ENCODE measurements around the gene MRPL23. TPM values are rescaled to one million over a fixed set of nuclear protein-coding genes. Genes with fewer than 3 reads are reported as not detected.

MRPL23 gene
- total and polyA plus RNA-seq, 4 donors: 15.8 to 77.3 (median 60.4) TPM

DNA sequence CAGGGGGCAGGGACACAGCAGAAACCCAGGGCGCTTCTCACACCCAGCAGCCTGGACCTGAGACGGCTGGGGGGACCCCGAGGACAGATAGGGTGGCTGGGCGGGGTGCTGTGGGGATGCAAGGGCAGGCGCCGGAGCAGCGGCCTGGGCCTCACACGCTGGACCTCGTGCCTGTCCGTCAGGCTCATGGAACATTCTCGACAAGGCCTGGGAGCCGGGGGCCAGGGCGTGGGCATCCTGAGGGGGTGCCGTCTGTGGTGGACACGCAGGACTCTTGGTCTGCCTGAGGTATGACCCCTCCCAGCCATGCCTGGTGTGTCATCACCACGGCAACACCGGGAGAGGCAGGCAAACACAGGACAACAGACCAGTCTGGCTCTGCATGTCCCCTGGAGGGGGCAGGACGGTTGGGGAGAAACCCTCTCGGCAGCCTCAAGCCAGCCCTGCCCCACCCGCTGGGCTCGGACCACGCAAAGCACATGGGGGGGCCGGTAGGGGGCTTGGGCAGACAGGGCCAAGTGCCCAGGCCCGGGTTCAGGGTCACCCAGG is 21.4 kb downstream of the MRPL23 start:
- Histone ChIP-seq H3K4me1 (ENCODE audit: control insufficient read depth, insufficient read depth, low read length) (no peaks in the 10 kb centered on the region), H3K9me3 (ENCODE audit: control insufficient read depth, insufficient read depth, low read length) (no peaks in the 10 kb centered on the region), H3K27me3 (ENCODE audit: control insufficient read depth, insufficient read depth, low read length) (no peaks in the 10 kb centered on the region), H3K27ac (ENCODE audit: low read depth, low read length) (no peak overlapping the region), H3K4me3 (ENCODE audit: low read depth, low read length) (no peak overlapping the region), H3K36me3 (ENCODE audit: control insufficient read depth, insufficient read depth, low read length) (no peaks in the 10 kb centered on the region)
- DNase-seq (ENCODE audit: low read depth in 4 of 6, low spot score in 6 of 6): no peak
- no CpG with 5 or more reads among the region's 24 CpGs for WGBS (ENCODE audit: insufficient coverage)

DNA sequence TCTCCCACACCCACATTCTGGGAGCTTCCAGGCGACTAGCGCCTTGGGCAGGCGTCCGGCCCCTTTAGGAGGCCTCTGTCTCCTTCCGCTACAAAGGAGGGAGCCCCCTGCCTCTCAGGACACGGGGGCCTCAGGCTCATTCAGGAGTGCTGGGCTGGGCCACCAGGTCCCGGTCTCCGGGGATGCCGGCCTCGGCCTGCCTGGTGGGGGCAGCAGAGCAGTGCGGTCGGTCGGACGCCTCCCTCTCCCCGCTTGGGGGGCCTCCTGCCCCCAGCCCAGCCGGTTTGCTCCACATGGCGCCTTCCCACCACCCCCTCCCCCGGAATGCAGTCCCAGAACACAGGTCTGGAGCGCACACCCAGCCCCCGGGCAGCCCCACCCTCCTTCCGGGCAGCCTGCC is 21.9 kb downstream of the MRPL23 start:
- WGBS (ENCODE audit: insufficient coverage): no CpG with 5 or more reads among the region's 21 CpGs
- Histone ChIP-seq H3K27ac (ENCODE audit: low read depth, low read length) (no peak overlapping the region), H3K27me3 (ENCODE audit: control insufficient read depth, insufficient read depth, low read length) (no peaks in the 10 kb centered on the region), H3K4me3 (ENCODE audit: low read depth, low read length) (no peak overlapping the region), H3K4me1 (ENCODE audit: control insufficient read depth, insufficient read depth, low read length) (no peaks in the 10 kb centered on the region), H3K36me3 (ENCODE audit: control insufficient read depth, insufficient read depth, low read length) (no peaks in the 10 kb centered on the region), H3K9me3 (ENCODE audit: control insufficient read depth, insufficient read depth, low read length) (no peaks in the 10 kb centered on the region)
- no peak for DNase-seq (ENCODE audit: low read depth in 4 of 6, low spot score in 6 of 6)

DNA sequence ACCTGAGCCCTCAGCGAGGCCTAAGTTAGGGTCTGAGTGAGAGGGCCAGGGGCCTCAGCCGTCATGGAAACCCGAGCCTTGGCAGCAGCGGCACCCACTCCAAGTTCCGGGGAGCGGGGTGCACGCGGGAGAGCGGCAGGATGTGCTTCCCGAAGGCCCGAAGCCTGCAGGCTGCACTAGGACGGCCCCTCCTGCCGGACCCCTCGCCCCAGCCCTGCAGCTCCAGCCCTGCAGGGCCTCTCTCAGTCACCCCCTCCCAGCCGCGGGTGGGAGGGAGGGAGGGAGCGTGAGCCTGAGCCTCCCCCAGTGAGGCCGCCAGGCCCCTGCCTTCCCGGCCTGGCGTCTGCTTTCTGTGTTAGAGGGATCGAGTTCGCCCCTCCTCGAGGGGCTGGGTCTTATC is 22.6 kb downstream of the MRPL23 start:
- Histone ChIP-seq H3K27me3 (ENCODE audit: control insufficient read depth, insufficient read depth, low read length) (no peaks in the 10 kb centered on the region), H3K36me3 (ENCODE audit: control insufficient read depth, insufficient read depth, low read length) (no peaks in the 10 kb centered on the region), H3K9me3 (ENCODE audit: control insufficient read depth, insufficient read depth, low read length) (no peaks in the 10 kb centered on the region), H3K4me1 (ENCODE audit: control insufficient read depth, insufficient read depth, low read length) (no peaks in the 10 kb centered on the region), H3K27ac (ENCODE audit: low read depth, low read length) (no peak overlapping the region), H3K4me3 (ENCODE audit: low read depth, low read length) (no peak overlapping the region)
- no peak for DNase-seq (ENCODE audit: low read depth in 4 of 6, low spot score in 6 of 6)
- no CpG with 5 or more reads among the region's 23 CpGs for WGBS (ENCODE audit: insufficient coverage)

DNA sequence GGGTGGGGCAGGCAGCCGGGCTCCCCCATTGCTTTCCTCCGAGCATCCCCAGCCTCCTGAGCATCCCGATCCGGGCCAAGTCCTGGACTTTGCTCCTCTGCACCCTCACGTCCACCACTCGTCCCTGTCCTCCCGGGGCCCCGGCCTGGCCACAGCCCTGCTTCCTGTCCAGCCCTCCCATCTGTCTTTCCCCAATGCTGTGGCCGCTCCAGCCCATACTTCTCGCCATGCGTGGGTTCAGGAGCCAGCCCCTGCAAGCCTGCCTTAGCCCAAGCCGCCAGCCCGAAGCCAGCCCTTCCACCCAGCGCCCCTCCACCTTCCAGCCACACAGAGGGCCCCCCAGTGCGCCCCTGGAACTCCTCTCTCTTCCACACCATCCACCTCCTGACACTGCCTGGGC is 23.8 kb downstream of the MRPL23 start:
- DNase-seq (ENCODE audit: low read depth in 4 of 6, low spot score in 6 of 6): no peak
- Histone ChIP-seq H3K9me3 (ENCODE audit: control insufficient read depth, insufficient read depth, low read length) (no peaks in the 10 kb centered on the region), H3K27me3 (ENCODE audit: control insufficient read depth, insufficient read depth, low read length) (no peaks in the 10 kb centered on the region), H3K4me3 (ENCODE audit: low read depth, low read length) (no peak overlapping the region), H3K27ac (ENCODE audit: low read depth, low read length) (no peak overlapping the region), H3K36me3 (ENCODE audit: control insufficient read depth, insufficient read depth, low read length) (no peaks in the 10 kb centered on the region), H3K4me1 (ENCODE audit: control insufficient read depth, insufficient read depth, low read length) (no peaks in the 10 kb centered on the region)
- 78% methylated on average over 4 of the region's 15 CpGs for WGBS (ENCODE audit: insufficient coverage)

DNA sequence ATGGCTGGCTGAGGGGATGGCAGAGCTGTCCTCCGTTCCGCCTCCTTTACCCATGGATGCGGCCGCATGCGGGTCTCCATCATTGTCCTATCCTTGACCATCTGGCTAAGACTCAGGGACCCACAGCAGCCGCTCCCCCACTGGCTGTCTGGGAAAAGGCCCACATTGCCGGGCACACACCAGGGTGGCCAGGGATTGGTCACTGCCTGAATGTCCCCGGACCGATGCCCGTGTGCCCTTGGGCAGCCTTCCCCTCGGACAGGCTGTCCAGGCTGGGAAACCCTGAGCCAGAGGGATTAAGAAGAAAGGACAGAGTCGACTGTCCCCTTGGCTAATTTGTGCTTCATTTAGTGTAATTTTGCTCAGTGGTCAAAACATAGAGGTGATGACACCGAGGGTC is 28.1 kb downstream of the MRPL23 start:
- no peaks in the 10 kb centered on the region for H3K36me3 ChIP-seq (ENCODE audit: control insufficient read depth, insufficient read depth, low read length)
- no peak overlapping the region for H3K27ac ChIP-seq (ENCODE audit: low read depth, low read length)
- no peak for DNase-seq (ENCODE audit: low read depth in 4 of 6, low spot score in 6 of 6)
- H3K27me3 ChIP-seq (ENCODE audit: control insufficient read depth, insufficient read depth, low read length): no peaks in the 10 kb centered on the region
- H3K4me1 ChIP-seq (ENCODE audit: control insufficient read depth, insufficient read depth, low read length): no peaks in the 10 kb centered on the region
- no CpG with 5 or more reads among the region's 13 CpGs for WGBS (ENCODE audit: insufficient coverage)
- H3K4me3 ChIP-seq (ENCODE audit: low read depth, low read length): no peak overlapping the region
- no peaks in the 10 kb centered on the region for H3K9me3 ChIP-seq (ENCODE audit: control insufficient read depth, insufficient read depth, low read length)

DNA sequence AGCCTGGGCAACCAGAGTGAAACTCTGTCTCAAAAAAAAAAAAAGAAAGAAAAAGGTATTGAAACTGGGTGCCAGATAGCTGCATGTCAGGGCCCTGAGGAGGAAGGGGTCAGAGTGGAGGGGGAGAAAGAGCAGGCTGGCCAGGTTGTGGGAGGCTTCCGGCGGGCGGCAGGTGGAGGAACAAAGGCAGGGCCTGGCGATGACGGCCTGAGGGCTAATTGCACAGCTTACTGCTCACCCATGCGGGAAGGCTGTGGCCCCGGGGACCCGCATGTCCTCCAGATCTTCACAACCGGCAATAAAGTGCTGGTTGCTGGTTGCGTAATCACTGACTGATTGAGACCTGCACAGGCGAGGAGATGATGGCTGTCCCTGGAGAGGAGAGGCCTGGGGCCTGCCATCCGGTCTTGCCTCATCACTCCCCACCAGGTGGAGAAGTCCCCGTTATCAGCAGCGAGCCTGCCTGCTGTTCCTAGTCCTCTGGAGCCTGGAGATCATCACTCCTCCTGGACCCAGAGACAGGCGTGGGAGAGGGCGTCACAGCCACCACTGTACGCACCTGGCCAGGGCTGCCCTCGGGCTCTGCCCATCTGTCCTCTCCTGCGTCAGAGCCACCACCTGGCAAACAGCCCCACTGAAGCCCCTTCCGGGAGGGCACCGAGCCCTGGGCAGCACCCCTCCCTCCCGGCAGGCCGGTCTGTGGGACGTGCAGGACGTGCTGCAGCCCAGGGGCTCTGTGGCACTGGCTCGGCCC is 31.8 kb downstream of the MRPL23 start:
- H3K27ac ChIP-seq (ENCODE audit: low read depth, low read length): no peak overlapping the region
- no peak for DNase-seq (ENCODE audit: low read depth in 4 of 6, low spot score in 6 of 6)
- no peak overlapping the region for H3K4me3 ChIP-seq (ENCODE audit: low read depth, low read length)
- no peaks in the 10 kb centered on the region for H3K9me3 ChIP-seq (ENCODE audit: control insufficient read depth, insufficient read depth, low read length)
- H3K4me1 ChIP-seq (ENCODE audit: control insufficient read depth, insufficient read depth, low read length): no peaks in the 10 kb centered on the region
- no peaks in the 10 kb centered on the region for H3K36me3 ChIP-seq (ENCODE audit: control insufficient read depth, insufficient read depth, low read length)
- H3K27me3 ChIP-seq (ENCODE audit: control insufficient read depth, insufficient read depth, low read length): no peaks in the 10 kb centered on the region
- WGBS (ENCODE audit: insufficient coverage): no CpG with 5 or more reads among the region's 26 CpGs

DNA sequence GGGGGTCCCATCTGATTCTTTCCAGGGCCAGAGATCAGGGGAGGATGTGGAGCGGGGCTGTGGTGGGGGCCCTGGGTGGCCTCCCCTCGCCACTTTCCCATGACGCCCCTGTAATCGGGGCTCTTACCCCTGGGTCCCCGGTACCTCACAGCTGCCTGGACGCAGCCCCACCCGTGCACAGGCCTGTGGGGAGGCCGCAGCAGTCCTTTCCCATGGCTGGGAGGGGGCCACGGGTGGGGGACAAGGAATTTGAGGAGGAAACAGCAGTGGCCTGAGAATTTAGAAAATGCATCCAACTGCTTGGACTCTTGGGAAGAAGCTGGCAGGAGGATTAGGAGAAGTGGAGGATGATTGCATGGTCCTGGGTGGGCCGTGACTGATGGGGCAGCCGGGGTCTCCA is 32.5 kb downstream of the MRPL23 start:
- Histone ChIP-seq H3K36me3 (ENCODE audit: control insufficient read depth, insufficient read depth, low read length) (no peaks in the 10 kb centered on the region), H3K27ac (ENCODE audit: low read depth, low read length) (no peak overlapping the region), H3K4me3 (ENCODE audit: low read depth, low read length) (no peak overlapping the region), H3K27me3 (ENCODE audit: control insufficient read depth, insufficient read depth, low read length) (no peaks in the 10 kb centered on the region), H3K9me3 (ENCODE audit: control insufficient read depth, insufficient read depth, low read length) (no peaks in the 10 kb centered on the region), H3K4me1 (ENCODE audit: control insufficient read depth, insufficient read depth, low read length) (no peaks in the 10 kb centered on the region)
- no CpG with 5 or more reads among the region's 11 CpGs for WGBS (ENCODE audit: insufficient coverage)
- no peak for DNase-seq (ENCODE audit: low read depth in 4 of 6, low spot score in 6 of 6)

DNA sequence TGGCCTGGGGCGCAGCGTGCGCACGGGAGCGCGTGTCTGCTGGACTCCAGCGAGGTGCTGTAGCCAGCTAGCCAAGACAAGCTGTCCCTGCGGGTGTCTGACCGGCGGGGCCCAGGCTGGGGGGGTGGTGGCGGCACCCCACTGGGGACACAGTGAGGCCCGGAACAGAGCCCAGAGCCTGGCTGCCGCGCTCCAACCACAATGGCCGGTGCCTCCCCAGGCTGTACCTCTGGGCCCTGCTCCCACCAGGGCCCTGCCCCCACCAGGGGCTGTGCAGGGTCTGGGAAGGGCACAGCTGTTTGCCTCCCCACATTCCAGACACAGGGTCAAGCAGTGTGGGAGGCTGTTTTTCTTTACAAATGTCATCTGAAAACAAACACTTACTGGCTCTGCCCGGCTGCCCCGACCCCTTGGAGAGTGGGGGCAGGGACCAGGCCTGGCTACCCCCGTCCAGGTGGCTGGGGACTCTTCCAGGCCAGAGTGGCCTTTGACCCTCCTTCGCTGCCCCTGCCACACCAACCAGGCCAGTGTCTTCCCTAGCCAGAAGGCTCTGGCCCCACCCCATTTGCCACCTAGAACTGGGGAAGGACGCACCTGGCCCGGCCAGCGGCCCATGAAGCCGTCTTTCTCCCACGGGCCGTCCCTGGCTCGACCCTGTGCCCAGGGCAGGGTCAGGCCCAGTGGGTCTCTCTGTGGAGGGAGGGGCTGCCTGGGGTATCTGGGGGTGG is 35.9 kb downstream of the MRPL23 start:
- Histone ChIP-seq H3K4me3 (ENCODE audit: low read depth, low read length) (no peak overlapping the region), H3K9me3 (ENCODE audit: control insufficient read depth, insufficient read depth, low read length) (no peaks in the 10 kb centered on the region), H3K4me1 (ENCODE audit: control insufficient read depth, insufficient read depth, low read length) (no peaks in the 10 kb centered on the region), H3K27ac (ENCODE audit: low read depth, low read length) (no peak overlapping the region), H3K27me3 (ENCODE audit: control insufficient read depth, insufficient read depth, low read length) (no peaks in the 10 kb centered on the region), H3K36me3 (ENCODE audit: control insufficient read depth, insufficient read depth, low read length) (no peaks in the 10 kb centered on the region)
- DNase-seq (ENCODE audit: low read depth in 4 of 6, low spot score in 6 of 6): no peak
- no CpG with 5 or more reads among the region's 26 CpGs for WGBS (ENCODE audit: insufficient coverage)

DNA sequence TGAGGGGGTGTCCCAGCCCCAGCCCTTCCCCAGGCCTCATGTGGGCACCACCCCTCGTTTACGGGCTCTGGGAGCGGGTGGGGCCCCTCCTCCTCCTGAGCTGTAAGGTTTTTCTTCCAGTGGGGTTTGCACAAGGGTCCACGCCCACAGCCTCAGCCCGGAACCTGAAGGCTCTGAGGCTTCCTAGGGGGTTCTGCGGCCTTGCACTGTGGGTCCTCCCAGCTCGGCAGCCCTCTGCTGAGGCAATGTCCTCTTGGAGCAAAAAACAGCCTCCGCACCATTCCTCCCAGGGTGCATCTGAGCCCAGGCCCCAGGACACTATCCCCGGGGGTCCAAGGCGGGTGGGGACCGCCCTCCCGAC is 36.4 kb downstream of the MRPL23 start:
- no peaks in the 10 kb centered on the region for H3K4me1 ChIP-seq (ENCODE audit: control insufficient read depth, insufficient read depth, low read length)
- no peak for DNase-seq (ENCODE audit: low read depth in 4 of 6, low spot score in 6 of 6)
- 58% methylated on average over 7 of the region's 12 CpGs for WGBS (ENCODE audit: insufficient coverage)

DNA sequence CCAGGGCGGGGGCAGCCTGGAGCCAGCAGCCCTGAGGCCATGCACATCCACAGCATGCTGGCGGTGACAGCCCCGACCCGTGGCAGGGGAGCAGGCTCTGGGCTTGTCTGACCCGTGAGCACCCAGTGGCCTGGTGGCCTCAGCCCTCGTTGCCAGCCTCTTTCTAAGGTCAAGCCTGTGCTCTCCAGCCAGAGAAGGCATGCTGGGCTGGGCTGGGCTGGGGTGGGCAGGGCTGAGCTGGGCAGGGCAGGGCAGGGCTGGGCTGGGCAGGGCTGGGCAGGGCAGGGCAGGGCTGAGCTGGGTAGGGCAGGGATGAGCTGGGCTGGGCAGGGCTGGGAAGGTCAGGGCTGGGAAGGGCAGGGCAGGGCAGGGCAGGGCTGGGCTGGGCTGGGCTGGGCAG is 39.9 kb downstream of the MRPL23 start:
- WGBS (ENCODE audit: insufficient coverage): no CpG with 5 or more reads among the region's 6 CpGs
- Histone ChIP-seq H3K27ac (ENCODE audit: low read depth, low read length) (no peak overlapping the region), H3K9me3 (ENCODE audit: control insufficient read depth, insufficient read depth, low read length) (no peaks in the 10 kb centered on the region), H3K4me1 (ENCODE audit: control insufficient read depth, insufficient read depth, low read length) (no peaks in the 10 kb centered on the region), H3K4me3 (ENCODE audit: low read depth, low read length) (no peak overlapping the region), H3K27me3 (ENCODE audit: control insufficient read depth, insufficient read depth, low read length) (no peaks in the 10 kb centered on the region), H3K36me3 (ENCODE audit: control insufficient read depth, insufficient read depth, low read length) (no peaks in the 10 kb centered on the region)
- no peak for DNase-seq (ENCODE audit: low read depth in 4 of 6, low spot score in 6 of 6)

More for the DNA sequence above, 36.4 kb downstream of the MRPL23 start:
- H3K27me3 ChIP-seq (ENCODE audit: control insufficient read depth, insufficient read depth, low read length): no peaks in the 10 kb centered on the region
- H3K9me3 ChIP-seq (ENCODE audit: control insufficient read depth, insufficient read depth, low read length): no peaks in the 10 kb centered on the region
- H3K4me3 ChIP-seq (ENCODE audit: low read depth, low read length): no peak overlapping the region
- H3K36me3 ChIP-seq (ENCODE audit: control insufficient read depth, insufficient read depth, low read length): no peaks in the 10 kb centered on the region
- H3K27ac ChIP-seq (ENCODE audit: low read depth, low read length): no peak overlapping the region
